ENCODE data around the gene PDAP1.

PDAP1 gene

DNA sequence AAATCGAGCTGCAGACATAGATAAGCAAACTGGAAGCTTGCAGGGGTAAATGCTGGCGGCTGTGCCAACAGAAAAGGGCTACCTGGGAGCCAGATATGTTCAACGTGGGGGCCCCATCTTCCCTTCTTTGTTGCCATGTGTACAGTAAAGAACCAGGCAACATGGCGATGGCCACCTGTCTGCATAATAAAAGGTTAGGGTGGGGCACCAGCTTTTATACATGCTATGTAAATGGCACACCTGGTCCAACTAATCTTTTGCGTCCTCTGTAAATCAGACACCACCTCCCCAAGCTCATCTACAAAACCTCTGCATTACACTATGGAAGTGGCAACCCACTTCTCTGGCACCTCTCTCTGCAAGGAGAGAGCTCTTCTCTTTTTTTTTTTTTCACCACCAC, 14.2 kb upstream of the PDAP1 start:
- peaks cover 14% of the 10 kb centered on the region; the same call in 1 of the 2 replicates for H4K20me1 ChIP-seq (ENCODE audit: control insufficient read depth, insufficient read depth, low read depth, low read length)
- TF ChIP-seq, protein P1, sequence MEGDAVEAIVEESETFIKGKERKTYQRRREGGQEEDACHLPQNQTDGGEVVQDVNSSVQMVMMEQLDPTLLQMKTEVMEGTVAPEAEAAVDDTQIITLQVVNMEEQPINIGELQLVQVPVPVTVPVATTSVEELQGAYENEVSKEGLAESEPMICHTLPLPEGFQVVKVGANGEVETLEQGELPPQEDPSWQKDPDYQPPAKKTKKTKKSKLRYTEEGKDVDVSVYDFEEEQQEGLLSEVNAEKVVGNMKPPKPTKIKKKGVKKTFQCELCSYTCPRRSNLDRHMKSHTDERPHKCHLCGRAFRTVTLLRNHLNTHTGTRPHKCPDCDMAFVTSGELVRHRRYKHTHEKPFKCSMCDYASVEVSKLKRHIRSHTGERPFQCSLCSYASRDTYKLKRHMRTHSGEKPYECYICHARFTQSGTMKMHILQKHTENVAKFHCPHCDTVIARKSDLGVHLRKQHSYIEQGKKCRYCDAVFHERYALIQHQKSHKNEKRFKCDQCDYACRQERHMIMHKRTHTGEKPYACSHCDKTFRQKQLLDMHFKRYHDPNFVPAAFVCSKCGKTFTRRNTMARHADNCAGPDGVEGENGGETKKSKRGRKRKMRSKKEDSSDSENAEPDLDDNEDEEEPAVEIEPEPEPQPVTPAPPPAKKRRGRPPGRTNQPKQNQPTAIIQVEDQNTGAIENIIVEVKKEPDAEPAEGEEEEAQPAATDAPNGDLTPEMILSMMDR (IDR thresholded peaks at IDR 0.05; ENCODE audit: low read depth, low read length, poor library complexity, severe bottlenecking): no peak
- TF ChIP-seq EZH2phosphoT487 (IDR thresholded peaks at IDR 0.05; ENCODE audit: borderline replicate concordance, low read length): no peak
- no peaks in the 10 kb centered on the region for H3K9me3 ChIP-seq (ENCODE audit: control insufficient read depth, insufficient read depth, low read length)
- H3K4me2 ChIP-seq (ENCODE audit: low read length): no peak overlapping the region
- peaks cover 12% of the 10 kb centered on the region for H3F3A ChIP-seq (ENCODE audit: control insufficient read depth, insufficient read depth)
- H3K79me2 ChIP-seq (ENCODE audit: control insufficient read depth, low read length): peaks cover 16% of the 10 kb centered on the region
- H3K36me3 ChIP-seq (ENCODE audit: control insufficient read depth, low read length): peaks cover 73% of the 10 kb centered on the region
- H3K27ac ChIP-seq (ENCODE audit: low read depth, low read length): no peak overlapping the region
- no peaks in the 10 kb centered on the region for H3K27me3 ChIP-seq (ENCODE audit: control insufficient read depth, low read length)
- H3K9me2 ChIP-seq (replicated peaks; ENCODE audit: control insufficient read depth, low read length): no peaks in the 10 kb centered on the region
- H3K4me1 ChIP-seq (ENCODE audit: control insufficient read depth, low read length): no peaks in the 10 kb centered on the region
- H3K4me3 ChIP-seq (ENCODE audit: low read length): no peak overlapping the region

- Histone ChIP-seq H3K27ac (ENCODE audit: low read depth, low read length) (no peak overlapping the region), H3K36me3 (ENCODE audit: control insufficient read depth, low read length) (peaks cover 77% of the 10 kb centered on the region), H3K4me3 (ENCODE audit: low read length) (no peak overlapping the region), H4K20me1 (ENCODE audit: control insufficient read depth, insufficient read depth, low read depth, low read length) (peaks cover 14% of the 10 kb centered on the region; the same call in 1 of the 2 replicates), H3K27me3 (ENCODE audit: control insufficient read depth, low read length) (no peaks in the 10 kb centered on the region), H3F3A (ENCODE audit: control insufficient read depth, insufficient read depth) (peaks cover 12% of the 10 kb centered on the region), H3K4me2 (ENCODE audit: low read length) (no peak overlapping the region), H3K79me2 (ENCODE audit: control insufficient read depth, low read length) (peaks cover 19% of the 10 kb centered on the region), H3K9me3 (ENCODE audit: control insufficient read depth, insufficient read depth, low read length) (no peaks in the 10 kb centered on the region), H3K9me2 (replicated peaks; ENCODE audit: control insufficient read depth, low read length) (no peaks in the 10 kb centered on the region), H3K4me1 (ENCODE audit: control insufficient read depth, low read length) (no peaks in the 10 kb centered on the region)
- TF ChIP-seq, protein P1 (IDR thresholded peaks at IDR 0.05; ENCODE audit: low read depth, low read length, poor library complexity, severe bottlenecking): no peak
- no peak for TF ChIP-seq EZH2phosphoT487 (IDR thresholded peaks at IDR 0.05; ENCODE audit: borderline replicate concordance, low read length)
Observed at GRCh38 chr7:99422186-99422585, 13.8 kb upstream of the PDAP1 start.

- H3K27me3 ChIP-seq (ENCODE audit: control insufficient read depth, low read length): no peaks in the 10 kb centered on the region
- H3K4me2 ChIP-seq (ENCODE audit: low read length): no peak overlapping the region
- peaks cover 22% of the 10 kb centered on the region for H3K79me2 ChIP-seq (ENCODE audit: control insufficient read depth, low read length)
- H3K36me3 ChIP-seq (ENCODE audit: control insufficient read depth, low read length): peaks cover 89% of the 10 kb centered on the region
- H3K4me1 ChIP-seq (ENCODE audit: control insufficient read depth, low read length): no peaks in the 10 kb centered on the region
- no peak overlapping the region for H3K4me3 ChIP-seq (ENCODE audit: low read length)
- peaks cover 14% of the 10 kb centered on the region; the same call in 1 of the 2 replicates for H4K20me1 ChIP-seq (ENCODE audit: control insufficient read depth, insufficient read depth, low read depth, low read length)
- TF ChIP-seq, protein P1 (IDR thresholded peaks at IDR 0.05; ENCODE audit: low read depth, low read length, poor library complexity, severe bottlenecking): no peak
- TF ChIP-seq EZH2phosphoT487 (IDR thresholded peaks at IDR 0.05; ENCODE audit: borderline replicate concordance, low read length): no peak
- no peaks in the 10 kb centered on the region for H3K9me3 ChIP-seq (ENCODE audit: control insufficient read depth, insufficient read depth, low read length)
- no peaks in the 10 kb centered on the region for H3K9me2 ChIP-seq (replicated peaks; ENCODE audit: control insufficient read depth, low read length)
- H3K27ac ChIP-seq (ENCODE audit: low read depth, low read length): no peak overlapping the region
- H3F3A ChIP-seq (ENCODE audit: control insufficient read depth, insufficient read depth): peaks cover 12% of the 10 kb centered on the region
Observed at GRCh38 chr7:99420986-99421385, 12.6 kb upstream of the PDAP1 start.

Data from DOHH2 (cell line).